B cell (primary cell): Measurements from ENCODE around the gene COL1A1. TPM values are rescaled to one million over a fixed set of nuclear protein-coding genes. Genes with fewer than 3 reads are reported as not detected.

Experiments used
- ATAC-seq: fragments of 200-7000 bp; cut with Tn5 transposase; one replicate; pipeline ENCODE4 v1.10.0; 2021; ENCODE audit warnings: low read depth, mild to moderate bottlenecking, moderate number of reproducible peaks, moderate library complexity
- CTCF ChIA-PET: fragments of 350-600 bp; sonication (Branson Sonifier 250); formaldehyde crosslinking; loops from one replicate; lab custom pipeline; 2021; ENCODE audit warnings: antibody characterized with exemption, inconsistent platforms; lab: Charles Lee
- POLR2A ChIA-PET: fragments of 350-600 bp; sonication (Branson Sonifier 250); formaldehyde crosslinking; loops from one replicate; lab custom pipeline; 2021; ENCODE audit warnings: antibody characterized with exemption; lab: Charles Lee
- DNase-seq: peaks from one replicate; pipeline ENCODE4 v3.0.0; 2013
- H2AFZ ChIP-seq: 2 replicates; pipeline ENCODE4 v1.6.1; 2012; ENCODE audit warnings: mild to moderate bottlenecking, low read depth, low read length; ENCODE audit not compliant: insufficient read depth, poor library complexity, severe bottlenecking
- H3K27ac ChIP-seq, 2 donors: 1 replicate in 1 of 2; 2 replicates in 1 of 2; pipeline ENCODE4 v1.5.1; 2012 to 2013; ENCODE audit warnings: low read length in 2 of 2, mild to moderate bottlenecking in 2 of 2, moderate library complexity in 1 of 2
- H3K27me3 ChIP-seq, 4 experiments: fragments of 200-600 bp in 1 of 4; sonication (generic) in 1 of 4; replicated peaks in 1 of 4; 1 replicate in 2 of 4; 2 replicates in 2 of 4; pipeline versions ENCODE4 v1.6.1 to v1.7.0; 2013 to 2016; ENCODE audit warnings: low read length in 3 of 4, mild to moderate bottlenecking in 2 of 4, mixed read lengths in 1 of 4, moderate library complexity in 1 of 4; ENCODE audit not compliant: insufficient read depth in 4 of 4, control insufficient read depth in 3 of 4; ENCODE audit errors: control extremely low read depth in 1 of 4
- H3K36me3 ChIP-seq, 2 experiments: replicated peaks in 1 of 2; 1 replicate in 1 of 2; 2 replicates in 1 of 2; pipeline versions ENCODE4 v1.6.1 to v1.7.1; 2013; ENCODE audit warnings: low read length in 1 of 2; ENCODE audit not compliant: insufficient read depth in 2 of 2, control insufficient read depth in 1 of 2; ENCODE audit errors: control extremely low read depth in 1 of 2, extremely low read depth in 1 of 2
- H3K4me1 ChIP-seq, 2 donors: fragments of 200-600 bp in 1 of 2; sonication (generic) in 1 of 2; 1 replicate in 1 of 2; 2 replicates in 1 of 2; pipeline versions ENCODE4 v1.5.1 to v1.6.1; 2013 to 2017; ENCODE audit warnings: low read length in 2 of 2; ENCODE audit not compliant: control insufficient read depth in 2 of 2, insufficient read depth in 2 of 2
- H3K4me2 ChIP-seq: replicated peaks from 2 replicates; pipeline ENCODE3; 2012; ENCODE audit warnings: mild to moderate bottlenecking, low read depth, low read length; ENCODE audit not compliant: poor library complexity, severe bottlenecking
- H3K4me3 ChIP-seq, 5 experiments: fragments of 200-600 bp in 1 of 5; sonication (generic) in 1 of 5; 1 replicate in 3 of 5; 2 replicates in 2 of 5; pipeline versions ENCODE4 v1.5.1 to v1.7.0; 2011 to 2016; ENCODE audit warnings: low read length in 4 of 5, mild to moderate bottlenecking in 4 of 5, low read depth in 2 of 5, control low read depth in 1 of 5, moderate library complexity in 1 of 5; ENCODE audit not compliant: insufficient read depth in 1 of 5; ENCODE audit errors: control extremely low read depth in 1 of 5, extremely low read depth in 1 of 5
- H3K79me2 ChIP-seq: fragments of 200-600 bp; sonication (generic); one replicate; pipeline ENCODE4 v1.6.0; 2016; ENCODE audit warnings: low read length; ENCODE audit not compliant: control insufficient read depth, insufficient read depth
- H3K9ac ChIP-seq: fragments of 200-600 bp; sonication (generic); 2 replicates; pipeline ENCODE4 v1.6.1; 2017; ENCODE audit warnings: mild to moderate bottlenecking, low read length, moderate library complexity
- H3K9me3 ChIP-seq, 3 donors: one replicate each; pipeline versions ENCODE4 v1.6.1 to v1.7.1; 2013; ENCODE audit warnings: low read length in 2 of 3; ENCODE audit not compliant: control insufficient read depth in 2 of 3, insufficient read depth in 1 of 3; ENCODE audit errors: control extremely low read depth in 1 of 3
- H4K20me1 ChIP-seq: 2 replicates; pipeline ENCODE4 v1.6.0; 2012; ENCODE audit warnings: mild to moderate bottlenecking, low read length; ENCODE audit not compliant: insufficient read depth, control insufficient read depth, poor library complexity, severe bottlenecking
- H3K27ac Mint-ChIP-seq: one replicate; pipeline ENCODE4 v1.8.0; 2021; ENCODE audit warnings: mixed read lengths
- H3K27me3 Mint-ChIP-seq: one replicate; pipeline ENCODE4 v1.8.0; 2021; ENCODE audit warnings: mixed read lengths
- H3K4me1 Mint-ChIP-seq: one replicate; pipeline ENCODE4 v1.8.0; 2021; ENCODE audit warnings: mixed read lengths
- H3K4me3 Mint-ChIP-seq: one replicate; pipeline ENCODE4 v1.8.0; 2021; ENCODE audit warnings: mixed read lengths
- H3K9me3 Mint-ChIP-seq: one replicate; pipeline ENCODE4 v1.8.0; 2022; ENCODE audit warnings: mixed read lengths; ENCODE audit not compliant: insufficient read depth
- EZH2 ChIP-seq: IDR thresholded peaks from 2 replicates; pipeline ENCODE4 v1.6.1; 2012; ENCODE audit warnings: borderline replicate concordance, low read depth, mild to moderate bottlenecking, moderate library complexity, low read length; ENCODE audit not compliant: insufficient read depth, poor library complexity, severe bottlenecking
- WGBS: methylation state at CpG from one replicate; pipeline ENCODE4 v1.1.5; 2013; ENCODE audit warnings: missing lambda C conversion rate; ENCODE audit not compliant: insufficient coverage; 5-methylcytosine and 5-hydroxymethylcytosine counted together
- intact Hi-C: fragments of 100-400 bp; cut with micrococcal nuclease; formaldehyde crosslinking; loops from one replicate; pipeline ENCODE4 v1.10.0; 2022
- polyA plus RNA-seq: library from polyadenylated mRNA; depleted of rRNA; stranded (reverse); fragments of >200 nt; gene quantifications from 2 replicates; pipeline ENCODE4 v1.2.3, GENCODE V29; 2012
- total RNA-seq, 2 donors: library from RNA; stranded (reverse); fragments of 120-200 nt in 1 of 2; gene quantifications; 1 replicate in 1 of 2; 2 replicates in 1 of 2; pipeline versions ENCODE4 v1.2.3 to v1.2.4, GENCODE V29; 2013 to 2022
- TF ChIP-seq, protein P1 (sequence below): fragments of 200-600 bp; IDR thresholded peaks from one replicate; pipeline ENCODE4 v1.8.0; 2022; ENCODE audit warnings: antibody characterized with exemption, mild to moderate bottlenecking

The COL1A1 gene
- total and polyA plus RNA-seq, 2 donors (not counting 1 experiment from before 2014, with no cell fraction given) = 0.66 to 9.1 TPM

- Histone ChIP-seq H3K9ac (peak overlapping the region; percentile 28), H3K27ac (no peak overlapping the region), H3K79me2 (no peaks in the 10 kb centered on the region), H3K4me3 (peak overlapping the region in 2 of 5 experiments; percentile 25 to 29), H3K4me2 (peak overlapping the region; percentile 58), H2AFZ (peak overlapping the region; percentile 59), H3K9me3 (no peaks in the 10 kb centered on the region), H3K4me1 (peaks cover 7 to 14% of the 10 kb centered on the region in 2 donors), H3K36me3 (no peaks in the 10 kb centered on the region), H3K27me3 (no peaks in the 10 kb centered on the region), H4K20me1 (no peaks in the 10 kb centered on the region)
- Mint-ChIP-seq H3K27me3 (no peaks in the 10 kb centered on the region), H3K4me3 (peak overlapping the region; percentile 59), H3K9me3 (no peaks in the 10 kb centered on the region), H3K27ac (no peak overlapping the region), H3K4me1 (peaks cover 21% of the 10 kb centered on the region)
- 25% methylated on average over 21 of the region's 22 CpGs for WGBS
- DNase-seq (peak; percentile 75), ATAC-seq (peak; percentile 98)
- CTCF ChIA-PET = interaction anchor here (0.6 to 3.8 kb wide), 25 partner anchors 8 to 684 kb away, joined by 3 to 27 read pairs (median 5); partner anchors contain the start of genes COL1A1 and SAMD14
- no peak for TF ChIP-seq EZH2
- TF ChIP-seq, protein P1, sequence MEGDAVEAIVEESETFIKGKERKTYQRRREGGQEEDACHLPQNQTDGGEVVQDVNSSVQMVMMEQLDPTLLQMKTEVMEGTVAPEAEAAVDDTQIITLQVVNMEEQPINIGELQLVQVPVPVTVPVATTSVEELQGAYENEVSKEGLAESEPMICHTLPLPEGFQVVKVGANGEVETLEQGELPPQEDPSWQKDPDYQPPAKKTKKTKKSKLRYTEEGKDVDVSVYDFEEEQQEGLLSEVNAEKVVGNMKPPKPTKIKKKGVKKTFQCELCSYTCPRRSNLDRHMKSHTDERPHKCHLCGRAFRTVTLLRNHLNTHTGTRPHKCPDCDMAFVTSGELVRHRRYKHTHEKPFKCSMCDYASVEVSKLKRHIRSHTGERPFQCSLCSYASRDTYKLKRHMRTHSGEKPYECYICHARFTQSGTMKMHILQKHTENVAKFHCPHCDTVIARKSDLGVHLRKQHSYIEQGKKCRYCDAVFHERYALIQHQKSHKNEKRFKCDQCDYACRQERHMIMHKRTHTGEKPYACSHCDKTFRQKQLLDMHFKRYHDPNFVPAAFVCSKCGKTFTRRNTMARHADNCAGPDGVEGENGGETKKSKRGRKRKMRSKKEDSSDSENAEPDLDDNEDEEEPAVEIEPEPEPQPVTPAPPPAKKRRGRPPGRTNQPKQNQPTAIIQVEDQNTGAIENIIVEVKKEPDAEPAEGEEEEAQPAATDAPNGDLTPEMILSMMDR = peak; percentile 60
- POLR2A ChIA-PET = interaction anchor here (0.6 to 1.1 kb wide), 2 partner anchors 30 to 1161 kb away, joined by 3 read pairs; no protein-coding TSS in a partner anchor
- intact Hi-C loops = loop anchor here (2.0 kb wide), 1 partner anchor 23 kb away; the partner anchor contains the start of gene COL1A1
Observed at GRCh38 chr17:50177983-50178834, 23.2 kb downstream of the COL1A1 start.
